Spleen (tissue), 11 donors: Measurements from ENCODE around the gene SLC39A11. TPM values are rescaled to one million over a fixed set of nuclear protein-coding genes. Genes with fewer than 3 reads are reported as not detected.

ENCODE experiments used
- DNase-seq: peaks from one replicate; pipeline ENCODE4 v3.0.0-alpha.2; 2020
- H3K27ac ChIP-seq, 8 donors: fragments of 200-600 bp; sonication (generic) in 7 of 8; 1 replicate in 4 of 8; 2 replicates in 4 of 8; pipeline versions ENCODE4 v1.5.0 to v1.8.0; 2016 to 2021; ENCODE audit warnings: inconsistent platforms in 4 of 8, mild to moderate bottlenecking in 4 of 8, moderate library complexity in 1 of 8
- H3K27me3 ChIP-seq, 7 donors: fragments of 200-600 bp; sonication (generic) in 6 of 7; replicated peaks in 1 of 7; 1 replicate in 4 of 7; 2 replicates in 3 of 7; pipeline versions ENCODE4 v1.5.0 to v1.8.0; 2016 to 2021; ENCODE audit warnings: inconsistent platforms in 3 of 7, mild to moderate bottlenecking in 1 of 7
- H3K36me3 ChIP-seq, 6 donors: fragments of 200-600 bp; sonication (generic) in 5 of 6; 1 replicate in 4 of 6; 2 replicates in 2 of 6; pipeline versions ENCODE4 v1.5.0 to v1.8.0; 2016 to 2021; ENCODE audit warnings: inconsistent platforms in 2 of 6
- H3K4me1 ChIP-seq, 6 donors: fragments of 200-600 bp; sonication (generic) in 5 of 6; 1 replicate in 3 of 6; 2 replicates in 3 of 6; pipeline versions ENCODE4 v1.5.0 to v1.8.0; 2016 to 2021; ENCODE audit warnings: inconsistent platforms in 3 of 6
- H3K4me3 ChIP-seq, 8 donors: fragments of 200-600 bp; sonication (generic) in 7 of 8; 1 replicate in 4 of 8; 2 replicates in 4 of 8; pipeline versions ENCODE4 v1.5.0 to v1.8.0; 2016 to 2021; ENCODE audit warnings: inconsistent platforms in 4 of 8, mild to moderate bottlenecking in 4 of 8, moderate library complexity in 2 of 8
- H3K9me3 ChIP-seq, 8 donors: fragments of 200-600 bp; sonication (generic) in 7 of 8; 1 replicate in 4 of 8; 2 replicates in 4 of 8; pipeline versions ENCODE4 v1.5.0 to v1.8.0; 2016 to 2021; ENCODE audit warnings: inconsistent platforms in 4 of 8
- POLR2A ChIP-seq, 3 donors: fragments of 450-650 bp; IDR thresholded peaks; one replicate each; pipeline ENCODE4 v1.5.1; 2017; ENCODE audit warnings: antibody characterized with exemption in 3 of 3, mild to moderate bottlenecking in 1 of 3
- POLR2AphosphoS5 ChIP-seq, 3 donors: sonication (generic); formaldehyde crosslinking; IDR thresholded peaks; one replicate each; pipeline ENCODE4 v1.5.1; 2017; ENCODE audit warnings: antibody characterized with exemption in 3 of 3
- whole genome bisulfite sequencing, 5 donors: extraction: QIAGEN DNeasy Blood & Tissue Kit in 3 of 5; methylation state at CpG; one replicate each; pipeline versions ENCODE4 v1.1.5 to v1.1.7; 2013 to 2018; 5-methylcytosine and 5-hydroxymethylcytosine counted together
- intact Hi-C: fragments of 100-400 bp; cut with DNase I; formaldehyde crosslinking; loops from one replicate; pipeline ENCODE4 v1.15.0; 2023; ENCODE audit warnings: low total_unique reads
- polyA plus RNA-seq, 3 donors: library from polyadenylated mRNA; stranded (reverse); fragments of 200-250 nt; gene quantifications; one replicate each; pipeline ENCODE4 v1.2.1, GENCODE V29; 2013
- total RNA-seq, 7 donors: library from RNA; depleted of rRNA in 3 of 7; stranded (reverse); fragments of >200 nt in 3 of 7; fragmentation: NEBNext Ultra II Directional in 4 of 7; extraction: Animal tissue kit (Norgen Biotek cat#: 25700) in 4 of 7; gene quantifications; one replicate each; pipeline versions ENCODE4 v1.1.0 to v1.2.1, GENCODE V29; 2016 to 2021
- TF ChIP-seq, protein P1 (sequence below), 11 experiments: fragments of 200-600 bp in 7 of 11; fragments of 450-650 bp in 4 of 11; sonication (generic) in 4 of 11; IDR thresholded peaks in 8 of 11; conservative IDR thresholded peaks in 3 of 11; 1 replicate in 7 of 11; 2 replicates in 4 of 11; pipeline versions ENCODE4 v1.4.0 to v1.8.0; 2016 to 2021; ENCODE audit warnings: antibody characterized with exemption in 11 of 11, inconsistent platforms in 4 of 11, mild to moderate bottlenecking in 1 of 11
- donor health status: healthy with polysubstance abuse.
- donor health status: DM: no; HTN: no; CAD: no; lungs with moderate emphysema.
- donor health status: DM: no; HTN: no; CAD: no.
- donor health status: Bipolar disorder and iron deficiency.
- donor health status: healthy.
- donor health status: DM: no; HTN: no; CAD: no.
- donor health status: DM: yes; HTN: yes; CAD: no.

Gene SLC39A11
- total and polyA plus RNA-seq, 10 donors: 4.1 to 45.2 (median 27.8) TPM

DNA sequence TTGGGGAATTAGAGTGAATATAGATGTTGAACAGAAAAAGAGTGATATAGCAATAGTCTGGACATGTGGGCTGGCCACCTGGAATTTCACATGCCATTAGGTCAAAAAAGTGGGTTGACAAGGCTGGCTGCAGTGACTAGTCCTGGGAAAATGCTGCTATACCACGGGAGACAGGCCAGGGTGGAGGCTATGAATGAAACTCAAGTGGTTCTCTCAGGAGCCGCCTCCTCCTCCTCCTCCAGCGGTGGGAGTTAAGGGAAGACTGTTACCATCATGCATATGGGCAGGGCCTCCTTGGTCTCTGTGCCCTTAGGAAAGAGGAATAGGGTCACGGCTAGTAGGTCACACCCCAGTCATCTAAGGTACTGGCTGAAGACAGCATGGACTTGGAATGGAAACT, 448.0 kb downstream of the SLC39A11 start:
- H3K27ac ChIP-seq: no peak overlapping the region
- no peak overlapping the region for H3K4me3 ChIP-seq
- WGBS, 5 donors: 74 to 84% (median 80%) methylated on average over 3 to 4 of the region's 4 CpGs
- TF ChIP-seq, protein P1, sequence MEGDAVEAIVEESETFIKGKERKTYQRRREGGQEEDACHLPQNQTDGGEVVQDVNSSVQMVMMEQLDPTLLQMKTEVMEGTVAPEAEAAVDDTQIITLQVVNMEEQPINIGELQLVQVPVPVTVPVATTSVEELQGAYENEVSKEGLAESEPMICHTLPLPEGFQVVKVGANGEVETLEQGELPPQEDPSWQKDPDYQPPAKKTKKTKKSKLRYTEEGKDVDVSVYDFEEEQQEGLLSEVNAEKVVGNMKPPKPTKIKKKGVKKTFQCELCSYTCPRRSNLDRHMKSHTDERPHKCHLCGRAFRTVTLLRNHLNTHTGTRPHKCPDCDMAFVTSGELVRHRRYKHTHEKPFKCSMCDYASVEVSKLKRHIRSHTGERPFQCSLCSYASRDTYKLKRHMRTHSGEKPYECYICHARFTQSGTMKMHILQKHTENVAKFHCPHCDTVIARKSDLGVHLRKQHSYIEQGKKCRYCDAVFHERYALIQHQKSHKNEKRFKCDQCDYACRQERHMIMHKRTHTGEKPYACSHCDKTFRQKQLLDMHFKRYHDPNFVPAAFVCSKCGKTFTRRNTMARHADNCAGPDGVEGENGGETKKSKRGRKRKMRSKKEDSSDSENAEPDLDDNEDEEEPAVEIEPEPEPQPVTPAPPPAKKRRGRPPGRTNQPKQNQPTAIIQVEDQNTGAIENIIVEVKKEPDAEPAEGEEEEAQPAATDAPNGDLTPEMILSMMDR (IDR thresholded peaks at IDR 0.05 in 8 of 11, conservative IDR thresholded peaks at IDR 0.05 in 3 of 11): no peak
- no peak for TF ChIP-seq POLR2AphosphoS5 (IDR thresholded peaks at IDR 0.05)
- TF ChIP-seq POLR2A (IDR thresholded peaks at IDR 0.05): no peak
- no peaks in the 10 kb centered on the region for H3K4me1 ChIP-seq
- peaks cover 0 to 17% (median 0%) of the 10 kb centered on the region in 7 donors for H3K27me3 ChIP-seq
- DNase-seq: no peak
- intact Hi-C loops: no loop called here
- H3K36me3 ChIP-seq: peaks cover 0 to 48% (median 5%) of the 10 kb centered on the region in 6 donors
- H3K9me3 ChIP-seq: no peaks in the 10 kb centered on the region

DNA sequence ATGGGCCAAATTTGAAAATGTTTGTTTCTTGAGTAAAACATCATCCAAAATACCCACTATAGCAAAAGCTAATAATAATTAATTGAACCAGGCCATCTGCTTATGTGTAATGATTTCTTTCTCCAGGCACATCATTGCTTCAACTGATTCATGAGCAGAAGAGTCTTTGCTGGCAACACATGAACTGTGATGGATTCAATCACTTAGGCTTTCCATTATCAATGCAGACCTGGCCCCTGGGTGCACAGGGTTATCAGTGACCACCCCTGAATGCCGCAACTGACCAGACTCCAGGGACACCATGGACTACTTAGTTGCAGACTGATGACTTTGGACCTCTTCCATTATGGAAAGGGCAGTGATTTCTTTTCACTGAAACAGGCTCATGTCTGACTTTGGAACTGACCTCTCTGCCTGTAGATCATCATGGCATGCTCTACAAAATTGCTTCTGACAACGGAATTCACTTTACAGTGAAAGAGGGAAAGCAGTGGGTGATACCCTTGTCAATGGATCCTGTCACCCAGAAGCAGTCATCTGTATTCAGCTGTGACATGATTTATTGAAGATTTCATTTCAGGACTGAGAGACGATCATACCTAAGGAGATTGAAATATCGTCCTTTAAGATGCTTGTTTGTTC, 448.8 kb downstream of the SLC39A11 start:
- intact Hi-C loops: no loop called here

DNA sequence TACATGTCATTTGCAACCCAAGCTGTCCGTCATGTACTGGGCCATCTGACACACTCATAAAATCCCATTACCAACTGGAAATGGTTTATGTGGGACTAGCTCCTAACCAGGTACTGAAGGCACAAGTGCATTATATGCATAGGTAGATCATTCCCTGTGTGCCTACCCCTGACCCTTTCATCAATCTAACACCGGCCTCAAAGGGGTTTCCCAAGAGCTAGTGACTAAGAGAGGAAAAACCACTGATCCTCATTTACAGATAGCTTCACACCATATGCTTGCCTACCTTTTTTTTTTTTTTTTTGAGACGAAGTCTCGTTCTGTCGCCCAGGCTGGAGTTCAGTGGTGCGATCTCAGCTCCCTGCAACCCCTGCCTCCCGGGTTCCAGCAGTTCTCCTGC, 449.8 kb downstream of the SLC39A11 start:
- no peak for DNase-seq
- peaks cover 0 to 17% (median 0%) of the 10 kb centered on the region in 7 donors for H3K27me3 ChIP-seq
- H3K36me3 ChIP-seq: peaks cover 0 to 30% (median 0%) of the 10 kb centered on the region in 6 donors
- no peaks in the 10 kb centered on the region for H3K4me1 ChIP-seq
- no peak overlapping the region for H3K27ac ChIP-seq
- intact Hi-C loops: no loop called here
- 80 to 93% (median 90%) methylated on average over 7 of the region's 7 CpGs for WGBS, 5 donors
- H3K9me3 ChIP-seq: no peaks in the 10 kb centered on the region
- no peak overlapping the region for H3K4me3 ChIP-seq
- TF ChIP-seq, protein P1 (IDR thresholded peaks at IDR 0.05 in 8 of 11, conservative IDR thresholded peaks at IDR 0.05 in 3 of 11): no peak
- no peak for TF ChIP-seq POLR2A (IDR thresholded peaks at IDR 0.05)
- TF ChIP-seq POLR2AphosphoS5 (IDR thresholded peaks at IDR 0.05): no peak

More for the DNA sequence above, 448.8 kb downstream of the SLC39A11 start:
- no peak for DNase-seq
- Histone ChIP-seq H3K27me3 (peaks cover 0 to 17% (median 0%) of the 10 kb centered on the region in 7 donors), H3K27ac (no peak overlapping the region), H3K4me1 (no peaks in the 10 kb centered on the region), H3K9me3 (no peaks in the 10 kb centered on the region), H3K4me3 (no peak overlapping the region), H3K36me3 (peaks cover 0 to 40% (median 3%) of the 10 kb centered on the region in 6 donors)
- TF ChIP-seq POLR2AphosphoS5 (IDR thresholded peaks at IDR 0.05): no peak
- TF ChIP-seq, protein P1 (IDR thresholded peaks at IDR 0.05 in 8 of 11, conservative IDR thresholded peaks at IDR 0.05 in 3 of 11): no peak
- TF ChIP-seq POLR2A (IDR thresholded peaks at IDR 0.05): no peak
- 66 to 90% (median 72%) methylated on average over 4 of the region's 4 CpGs for WGBS, 5 donors

DNA sequence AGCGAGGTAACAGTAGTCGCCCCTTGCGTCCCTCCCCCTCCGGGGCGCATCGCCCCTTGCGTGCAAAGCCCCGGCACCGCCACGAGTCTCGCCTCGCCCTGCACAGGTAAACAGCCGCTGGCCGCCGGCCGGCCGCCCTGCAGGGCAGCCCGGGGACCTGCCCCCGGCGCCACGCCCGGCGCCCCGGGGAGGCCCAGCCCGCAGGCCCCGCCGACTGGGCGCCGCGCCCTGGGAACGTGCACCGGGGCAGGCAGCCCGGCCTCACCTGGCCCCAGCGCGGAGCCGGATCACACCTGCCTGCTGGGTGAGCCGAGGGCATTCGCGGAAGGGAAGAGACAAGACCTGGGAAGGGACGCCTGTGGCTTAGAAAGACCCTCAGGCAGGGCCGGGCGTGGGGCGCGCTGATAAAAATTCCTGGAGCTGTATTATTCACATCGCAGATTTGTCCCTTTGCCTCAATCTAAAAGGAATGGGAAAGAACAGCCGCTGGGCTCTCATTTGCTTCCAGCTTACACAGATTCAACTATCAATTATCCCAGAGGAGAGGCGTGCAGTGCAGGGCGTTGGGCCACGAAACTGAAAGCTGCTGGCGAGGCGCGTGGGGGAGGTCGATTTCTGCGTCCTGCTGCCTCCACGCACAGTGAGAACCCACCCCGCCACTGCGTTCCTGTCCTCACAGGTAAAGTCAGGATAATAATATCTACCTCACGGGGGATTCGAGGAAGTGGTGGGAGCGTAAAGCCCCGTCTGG, 451.9 kb downstream of the SLC39A11 start:
- 35 to 64% (median 42%) methylated on average over 28 to 61 of the region's 61 CpGs for whole genome bisulfite sequencing, 5 donors
- no peaks in the 10 kb centered on the region for H3K9me3 ChIP-seq
- intact Hi-C loops: no loop called here
- TF ChIP-seq, protein P1 (IDR thresholded peaks at IDR 0.05 in 8 of 11, conservative IDR thresholded peaks at IDR 0.05 in 3 of 11): no peak
- no peak for TF ChIP-seq POLR2AphosphoS5 (IDR thresholded peaks at IDR 0.05)
- TF ChIP-seq POLR2A (IDR thresholded peaks at IDR 0.05): no peak
- no peak overlapping the region for H3K27ac ChIP-seq
- no peak overlapping the region for H3K4me3 ChIP-seq
- H3K4me1 ChIP-seq: no peaks in the 10 kb centered on the region
- peaks cover 0 to 9% (median 0%) of the 10 kb centered on the region in 6 donors for H3K36me3 ChIP-seq
- H3K27me3 ChIP-seq: peaks cover 0 to 17% (median 0%) of the 10 kb centered on the region in 7 donors
- DNase-seq: no peak
